Fibroblast of lung (primary cell): ENCODE measurements around the gene CACNA1A. TPM values are rescaled to one million over a fixed set of nuclear protein-coding genes. Genes with fewer than 3 reads are reported as not detected.

ENCODE experiments used
- DNase-seq, 2 donors: peaks; one replicate each; pipeline versions ENCODE4 v3.0.0 to v3.0.0-alpha.2; 2010; ENCODE audit warnings: low read depth in 2 of 2
- H2AFZ ChIP-seq: 2 replicates; pipeline ENCODE4 v1.5.1; 2012; ENCODE audit warnings: low read length, control low read depth, inconsistent platforms
- H3K27ac ChIP-seq: 2 replicates; pipeline ENCODE4 v1.5.1; 2011; ENCODE audit warnings: low read length, control low read depth; ENCODE audit not compliant: insufficient read depth
- H3K27me3 ChIP-seq: 2 replicates; pipeline ENCODE4 v1.5.1; 2011; ENCODE audit warnings: mild to moderate bottlenecking, low read length; ENCODE audit not compliant: control insufficient read depth, insufficient read depth
- H3K36me3 ChIP-seq: 2 replicates; pipeline ENCODE4 v1.5.1; 2011; ENCODE audit warnings: low read length; ENCODE audit not compliant: control insufficient read depth, insufficient read depth
- H3K4me1 ChIP-seq: 2 replicates; pipeline ENCODE4 v1.5.1; 2011; ENCODE audit warnings: low read length; ENCODE audit not compliant: control insufficient read depth, insufficient read depth; ENCODE audit errors: extremely low read depth
- H3K4me2 ChIP-seq: 2 replicates; pipeline ENCODE4 v1.5.1; 2011; ENCODE audit warnings: low read length, control low read depth; ENCODE audit not compliant: insufficient read depth; ENCODE audit errors: extremely low read depth
- H3K4me3 ChIP-seq, 4 experiments: fragments of 200-600 bp in 1 of 4; sonication (generic) in 1 of 4; replicated peaks in 1 of 4; 2 replicates each; pipeline ENCODE4 v1.5.1; 2011 to 2016; ENCODE audit warnings: low read length in 4 of 4, low read depth in 3 of 4, mild to moderate bottlenecking in 3 of 4, control low read depth in 2 of 4, inconsistent platforms in 1 of 4, mixed read lengths in 1 of 4; ENCODE audit not compliant: insufficient read depth in 1 of 4; ENCODE audit errors: control extremely low read depth in 1 of 4
- H3K79me2 ChIP-seq: 2 replicates; pipeline ENCODE4 v1.5.1; 2012; ENCODE audit warnings: mild to moderate bottlenecking, low read length, inconsistent platforms; ENCODE audit not compliant: control insufficient read depth, insufficient read depth
- H3K9ac ChIP-seq: 2 replicates; pipeline ENCODE4 v1.5.1; 2011; ENCODE audit warnings: mild to moderate bottlenecking, low read length, control low read depth; ENCODE audit not compliant: insufficient read depth
- H3K9me3 ChIP-seq: 2 replicates; pipeline ENCODE4 v1.5.1; 2012; ENCODE audit warnings: low read depth, low read length; ENCODE audit not compliant: control insufficient read depth, insufficient read depth
- H4K20me1 ChIP-seq: 2 replicates; pipeline ENCODE4 v1.5.1; 2011; ENCODE audit warnings: low read length; ENCODE audit not compliant: control insufficient read depth, insufficient read depth; ENCODE audit errors: extremely low read depth
- CTCF ChIP-seq, 2 donors: IDR thresholded peaks in 1 of 2; conservative IDR thresholded peaks in 1 of 2; 1 replicate in 1 of 2; 2 replicates in 1 of 2; pipeline ENCODE4 v1.5.1; 2011 to 2012; ENCODE audit warnings: low read length in 2 of 2, control low read depth in 1 of 2, inconsistent platforms in 1 of 2, low read depth in 1 of 2, mild to moderate bottlenecking in 1 of 2
- EZH2 ChIP-seq: IDR thresholded peaks from 2 replicates; pipeline ENCODE4 v1.5.1; 2012; ENCODE audit warnings: low read length, control low read depth, mild to moderate bottlenecking; ENCODE audit errors: missing control alignments
- polyA plus RNA-seq, 2 donors: library from polyadenylated mRNA; depleted of rRNA in 1 of 2; stranded (reverse) in 1 of 2; unstranded in 1 of 2; fragments of >200 nt; gene quantifications; 2 replicates each; pipeline ENCODE4 v1.2.1, GENCODE V29; 2011 to 2012; ENCODE audit warnings: missing spikeins in 1 of 2
- total RNA-seq: library from RNA; depleted of rRNA; stranded (reverse); fragments of >200 nt; gene quantifications from 2 replicates; pipeline ENCODE4 v1.2.1, GENCODE V29; 2014

Gene CACNA1A
- total and polyA plus RNA-seq, 2 donors (not counting 1 experiment from before 2014, with no cell fraction given): 0.96 to 9.7 TPM

- no peak overlapping the region for H3K9ac ChIP-seq
- no peaks in the 10 kb centered on the region for H4K20me1 ChIP-seq
- no peak for TF ChIP-seq EZH2
- no peak for TF ChIP-seq CTCF (conservative IDR thresholded peaks at IDR 0.05 in 1 of 2, IDR thresholded peaks at IDR 0.05 in 1 of 2; ENCODE audit: low read depth in 1 of 2, low read length in 2 of 2)
- no peaks in the 10 kb centered on the region for H3K4me1 ChIP-seq
- H3K9me3 ChIP-seq: no peaks in the 10 kb centered on the region
- no peak overlapping the region for H3K27ac ChIP-seq
- H3K36me3 ChIP-seq: no peaks in the 10 kb centered on the region
- no peak overlapping the region for H3K4me2 ChIP-seq
- H3K27me3 ChIP-seq: peaks cover 2% of the 10 kb centered on the region
- no peak for DNase-seq
- no peak overlapping the region for H2AFZ ChIP-seq
- no peak overlapping the region for H3K4me3 ChIP-seq
- H3K79me2 ChIP-seq: no peaks in the 10 kb centered on the region
Observed at GRCh38 chr19:13270514-13271105, 235.7 kb downstream of the CACNA1A start.

GRCh38 chr19:13269348-13269747 is 236.9 kb downstream of the CACNA1A start:
- H3K9ac ChIP-seq: no peak overlapping the region
- H4K20me1 ChIP-seq: no peaks in the 10 kb centered on the region
- no peaks in the 10 kb centered on the region for H3K4me1 ChIP-seq
- no peaks in the 10 kb centered on the region for H3K79me2 ChIP-seq
- H3K36me3 ChIP-seq: no peaks in the 10 kb centered on the region
- peaks cover 4% of the 10 kb centered on the region for H3K27me3 ChIP-seq
- no peak for DNase-seq
- H3K4me2 ChIP-seq: no peak overlapping the region
- H3K27ac ChIP-seq: no peak overlapping the region
- no peaks in the 10 kb centered on the region for H3K9me3 ChIP-seq
- no peak overlapping the region for H3K4me3 ChIP-seq
- TF ChIP-seq CTCF (conservative IDR thresholded peaks at IDR 0.05 in 1 of 2, IDR thresholded peaks at IDR 0.05 in 1 of 2; ENCODE audit: low read depth in 1 of 2, low read length in 2 of 2) (no peak), EZH2 (no peak)
- no peak overlapping the region for H2AFZ ChIP-seq

- TF ChIP-seq CTCF (conservative IDR thresholded peaks at IDR 0.05 in 1 of 2, IDR thresholded peaks at IDR 0.05 in 1 of 2; ENCODE audit: low read depth in 1 of 2, low read length in 2 of 2) (no peak), EZH2 (no peak)
- no peak overlapping the region for H3K27ac ChIP-seq
- H3K9me3 ChIP-seq: no peaks in the 10 kb centered on the region
- H3K27me3 ChIP-seq: peaks cover 9% of the 10 kb centered on the region
- H3K4me1 ChIP-seq: no peaks in the 10 kb centered on the region
- no peaks in the 10 kb centered on the region for H3K79me2 ChIP-seq
- H4K20me1 ChIP-seq: no peaks in the 10 kb centered on the region
- H3K9ac ChIP-seq: no peak overlapping the region
- H3K4me3 ChIP-seq: no peak overlapping the region
- no peak for DNase-seq
- no peak overlapping the region for H3K4me2 ChIP-seq
- no peaks in the 10 kb centered on the region for H3K36me3 ChIP-seq
- H2AFZ ChIP-seq: no peak overlapping the region
Observed at GRCh38 chr19:13267889-13268288, 238.4 kb downstream of the CACNA1A start.
